Measurements from ENCODE around the gene ZMAT5.

DNA sequence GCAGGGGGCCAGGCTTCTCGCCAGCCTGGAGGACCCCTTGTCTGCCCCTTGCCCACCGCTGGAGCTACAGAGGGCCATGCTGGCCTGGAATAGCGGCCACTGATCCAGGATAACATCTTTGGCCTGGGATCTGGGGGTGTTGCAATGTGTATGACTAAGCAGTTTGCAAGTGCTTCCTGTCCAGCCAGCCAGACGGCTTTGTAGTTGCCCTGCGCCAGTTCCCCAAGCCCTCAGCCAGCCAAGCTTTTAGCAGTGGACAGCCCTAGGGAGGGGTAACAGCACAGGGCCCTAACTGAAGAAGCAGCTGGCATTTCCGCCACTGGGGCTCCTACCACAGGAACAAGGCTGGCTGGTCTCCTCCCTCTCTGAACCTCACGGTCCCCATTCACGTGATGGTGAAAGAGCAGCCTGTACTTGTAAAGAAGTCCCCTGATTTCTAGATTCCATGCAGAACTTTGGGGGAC is 32.4 kb upstream of the ZMAT5 start:
- TF ChIP-seq, protein P1, sequence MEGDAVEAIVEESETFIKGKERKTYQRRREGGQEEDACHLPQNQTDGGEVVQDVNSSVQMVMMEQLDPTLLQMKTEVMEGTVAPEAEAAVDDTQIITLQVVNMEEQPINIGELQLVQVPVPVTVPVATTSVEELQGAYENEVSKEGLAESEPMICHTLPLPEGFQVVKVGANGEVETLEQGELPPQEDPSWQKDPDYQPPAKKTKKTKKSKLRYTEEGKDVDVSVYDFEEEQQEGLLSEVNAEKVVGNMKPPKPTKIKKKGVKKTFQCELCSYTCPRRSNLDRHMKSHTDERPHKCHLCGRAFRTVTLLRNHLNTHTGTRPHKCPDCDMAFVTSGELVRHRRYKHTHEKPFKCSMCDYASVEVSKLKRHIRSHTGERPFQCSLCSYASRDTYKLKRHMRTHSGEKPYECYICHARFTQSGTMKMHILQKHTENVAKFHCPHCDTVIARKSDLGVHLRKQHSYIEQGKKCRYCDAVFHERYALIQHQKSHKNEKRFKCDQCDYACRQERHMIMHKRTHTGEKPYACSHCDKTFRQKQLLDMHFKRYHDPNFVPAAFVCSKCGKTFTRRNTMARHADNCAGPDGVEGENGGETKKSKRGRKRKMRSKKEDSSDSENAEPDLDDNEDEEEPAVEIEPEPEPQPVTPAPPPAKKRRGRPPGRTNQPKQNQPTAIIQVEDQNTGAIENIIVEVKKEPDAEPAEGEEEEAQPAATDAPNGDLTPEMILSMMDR (IDR thresholded peaks at IDR 0.05), result no peak
- no peak for TF ChIP-seq POLR2A (IDR thresholded peaks at IDR 0.05; ENCODE audit: low read depth)
- no peak for TF ChIP-seq EP300 (IDR thresholded peaks at IDR 0.05)
- TF ChIP-seq POLR2AphosphoS5 (IDR thresholded peaks at IDR 0.05), result peak; percentile 52 to 58

Measured in esophagus muscularis mucosa (tissue), 4 donors.